ENCODE results near the gene TRERF1. TPM values are rescaled to one million over a fixed set of nuclear protein-coding genes. Genes with fewer than 3 reads are reported as not detected.

The TRERF1 gene
- total RNA-seq, 1 donor from 2014 or later: 12.8 TPM

GRCh38 chr6:42440778-42441696 lies 10.7 kb downstream of the TRERF1 start:
- peaks cover 15% of the 10 kb centered on the region for H3K4me1 Mint-ChIP-seq (ENCODE audit: low read depth, unreplicated experiment)
- peak overlapping the region; percentile 51 for H3K4me3 Mint-ChIP-seq (ENCODE audit: unreplicated experiment)

GRCh38 chr6:42440027-42440426 lies 11.7 kb downstream of the TRERF1 start:
- peaks cover 2% of the 10 kb centered on the region for H3K9me3 Mint-ChIP-seq (ENCODE audit: unreplicated experiment)
- H3K36me3 Mint-ChIP-seq (ENCODE audit: unreplicated experiment): peaks cover 2% of the 10 kb centered on the region
- DNase-seq: no peak
- no peak overlapping the region for H3K27ac Mint-ChIP-seq (ENCODE audit: unreplicated experiment)
- peaks cover 5% of the 10 kb centered on the region for H3K27me3 Mint-ChIP-seq (ENCODE audit: unreplicated experiment)
- H3K4me1 Mint-ChIP-seq (ENCODE audit: low read depth, unreplicated experiment): peaks cover 15% of the 10 kb centered on the region
- H3K4me3 Mint-ChIP-seq (ENCODE audit: unreplicated experiment): no peak overlapping the region
- no peak for TF ChIP-seq CTCF (IDR thresholded peaks at IDR 0.05; ENCODE audit: partially characterized antibody, unreplicated experiment)

More at GRCh38 chr6:42440778-42441696, 10.7 kb downstream of the TRERF1 start:
- no peaks in the 10 kb centered on the region for H3K36me3 Mint-ChIP-seq (ENCODE audit: unreplicated experiment)
- no peak for TF ChIP-seq CTCF (IDR thresholded peaks at IDR 0.05; ENCODE audit: partially characterized antibody, unreplicated experiment)
- H3K27me3 Mint-ChIP-seq (ENCODE audit: unreplicated experiment): peaks cover 5% of the 10 kb centered on the region
- H3K9me3 Mint-ChIP-seq (ENCODE audit: unreplicated experiment): peaks cover 3% of the 10 kb centered on the region
- no peak for DNase-seq
- H3K27ac Mint-ChIP-seq (ENCODE audit: unreplicated experiment): peak overlapping the region; percentile 7

- Mint-ChIP-seq H3K9me3 (ENCODE audit: unreplicated experiment) (peaks cover 8% of the 10 kb centered on the region), H3K27ac (ENCODE audit: unreplicated experiment) (no peak overlapping the region), H3K36me3 (ENCODE audit: unreplicated experiment) (peaks cover 18% of the 10 kb centered on the region), H3K27me3 (ENCODE audit: unreplicated experiment) (no peaks in the 10 kb centered on the region), H3K4me1 (ENCODE audit: low read depth, unreplicated experiment) (peaks cover 10% of the 10 kb centered on the region), H3K4me3 (ENCODE audit: unreplicated experiment) (no peak overlapping the region)
- no peak for TF ChIP-seq CTCF (IDR thresholded peaks at IDR 0.05; ENCODE audit: partially characterized antibody, unreplicated experiment)
- no peak for DNase-seq
Observed at GRCh38 chr6:42436825-42437224, 14.9 kb downstream of the TRERF1 start.

- H3K4me3 Mint-ChIP-seq (ENCODE audit: unreplicated experiment): no peak overlapping the region
- DNase-seq: no peak
- no peak for TF ChIP-seq CTCF (IDR thresholded peaks at IDR 0.05; ENCODE audit: partially characterized antibody, unreplicated experiment)
- H3K9me3 Mint-ChIP-seq (ENCODE audit: unreplicated experiment): peaks cover 9% of the 10 kb centered on the region
- H3K36me3 Mint-ChIP-seq (ENCODE audit: unreplicated experiment): peaks cover 24% of the 10 kb centered on the region
- no peak overlapping the region for H3K27ac Mint-ChIP-seq (ENCODE audit: unreplicated experiment)
- peaks cover 7% of the 10 kb centered on the region for H3K4me1 Mint-ChIP-seq (ENCODE audit: low read depth, unreplicated experiment)
- no peaks in the 10 kb centered on the region for H3K27me3 Mint-ChIP-seq (ENCODE audit: unreplicated experiment)
Observed at GRCh38 chr6:42434237-42434636, 17.5 kb downstream of the TRERF1 start.

- Mint-ChIP-seq H3K27me3 (ENCODE audit: unreplicated experiment) (no peaks in the 10 kb centered on the region), H3K4me1 (ENCODE audit: low read depth, unreplicated experiment) (peaks cover 14% of the 10 kb centered on the region), H3K36me3 (ENCODE audit: unreplicated experiment) (peaks cover 24% of the 10 kb centered on the region), H3K4me3 (ENCODE audit: unreplicated experiment) (no peak overlapping the region), H3K27ac (ENCODE audit: unreplicated experiment) (no peak overlapping the region), H3K9me3 (ENCODE audit: unreplicated experiment) (peaks cover 9% of the 10 kb centered on the region)
- TF ChIP-seq CTCF (IDR thresholded peaks at IDR 0.05; ENCODE audit: partially characterized antibody, unreplicated experiment): no peak
- no peak for DNase-seq
Observed at GRCh38 chr6:42433409-42433808, 18.3 kb downstream of the TRERF1 start.
